Measurements from ENCODE around the gene FLRT2.

DNA sequence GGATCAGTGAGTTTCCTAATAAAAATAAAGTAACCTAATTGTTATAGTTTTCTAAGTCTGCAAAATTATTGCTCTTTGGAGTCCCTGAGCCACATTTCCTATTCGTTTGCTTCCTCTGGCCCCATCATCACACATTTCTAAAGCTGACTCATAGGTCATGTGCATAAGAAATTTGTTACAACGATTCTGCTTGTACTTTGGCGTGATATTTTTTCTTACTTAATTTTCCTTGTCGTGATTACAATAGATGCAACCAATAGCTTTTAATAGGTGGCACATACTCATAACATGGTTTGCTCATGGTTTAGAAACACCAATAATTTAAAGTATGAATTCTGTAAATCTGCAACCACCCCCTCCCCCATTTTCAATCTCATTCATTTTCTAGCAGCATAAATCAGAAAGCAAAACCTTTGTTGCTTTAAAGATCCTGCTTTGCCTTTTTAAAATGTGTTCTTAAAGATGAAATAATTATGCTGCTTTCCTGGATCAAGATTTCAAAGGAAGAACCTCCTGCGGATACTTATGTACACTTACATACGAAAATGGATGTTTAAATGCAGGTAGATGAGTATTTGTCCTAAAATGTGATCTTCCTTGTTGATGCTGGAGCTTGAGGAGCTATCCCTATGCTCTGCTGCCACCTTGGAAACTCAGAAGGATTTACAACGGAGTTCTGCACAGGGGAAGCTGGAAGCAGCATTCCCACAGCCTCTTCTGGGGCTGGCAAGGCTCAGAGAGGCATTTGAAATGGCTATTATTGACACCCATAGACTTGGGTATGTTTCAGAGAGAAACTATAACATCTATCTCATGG is 1.7 kb upstream of the FLRT2 start:
- no peak for TF ChIP-seq MAFK (IDR thresholded peaks at IDR 0.05; ENCODE audit: low read length)
- no peak for TF ChIP-seq L3MBTL2 (IDR thresholded peaks at IDR 0.05)
- no peak for TF ChIP-seq RFX1 (IDR thresholded peaks at IDR 0.05)
- TF ChIP-seq ZNF583 (CRISPR knock-in tag; IDR thresholded peaks at IDR 0.05): no peak
- no peak for TF ChIP-seq SOX6 (IDR thresholded peaks at IDR 0.05)

Data from K562 (cell line).